GM12874 (cell line): ENCODE measurements around the gene PPARA.

Source experiments
- CTCF ChIP-seq: IDR thresholded peaks from 2 replicates; pipeline ENCODE4 v1.5.1; 2011; ENCODE audit warnings: low read depth, mild to moderate bottlenecking, control low read depth, low read length, moderate library complexity; ENCODE audit not compliant: insufficient read depth

PPARA gene

GRCh38 chr22:46115755-46116490 lies 34.4 kb upstream of the PPARA start:
- no peak for TF ChIP-seq CTCF

- TF ChIP-seq CTCF = peak; percentile 89
Observed at GRCh38 chr22:46116491-46116958, 33.8 kb upstream of the PPARA start.

- no peak for TF ChIP-seq CTCF
Observed at GRCh38 chr22:46117206-46118199, 32.8 kb upstream of the PPARA start.

- TF ChIP-seq CTCF = no peak
Observed at GRCh38 chr22:46119093-46119728, 31.1 kb upstream of the PPARA start.

DNA sequence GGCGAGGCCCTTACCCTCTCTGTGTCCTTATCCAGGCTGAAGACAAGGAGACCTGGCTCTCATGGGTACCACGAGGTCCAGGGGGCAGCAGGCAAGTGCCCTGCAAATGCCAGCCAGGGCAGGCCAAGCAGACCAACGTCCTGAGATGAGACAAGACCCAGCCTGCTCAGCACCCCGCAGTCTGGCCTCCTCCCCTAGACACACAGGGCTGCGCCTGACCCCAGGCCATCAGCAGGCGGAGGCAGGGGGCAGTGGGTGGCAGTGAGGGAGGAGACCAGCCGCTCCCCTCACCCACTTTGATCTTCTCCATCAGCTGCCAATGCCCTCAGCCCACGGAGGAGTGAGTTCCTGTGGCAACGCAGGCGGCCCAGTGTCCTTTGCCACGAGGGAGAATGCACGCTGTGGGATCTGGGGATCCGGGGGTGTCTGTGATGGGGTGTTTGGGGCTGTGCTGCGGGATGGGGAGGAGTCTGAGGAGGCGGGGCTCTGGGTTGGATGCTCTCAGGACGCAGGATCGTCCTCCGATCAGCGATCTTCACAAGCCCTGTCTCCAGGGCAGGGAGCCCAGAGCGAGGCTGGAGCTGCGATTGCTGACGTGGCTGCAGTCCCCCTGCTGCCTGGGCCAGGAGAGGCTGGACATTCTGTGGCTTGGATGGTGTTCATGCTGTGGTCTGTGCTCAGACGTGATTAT lies 30.5 kb upstream of the PPARA start:
- TF ChIP-seq CTCF = no peak

GRCh38 chr22:46120420-46120737 lies 29.9 kb upstream of the PPARA start:
- TF ChIP-seq CTCF = no peak

- TF ChIP-seq CTCF = no peak
Observed at GRCh38 chr22:46121079-46121478, 29.2 kb upstream of the PPARA start.
